ENCODE measurements around the gene THOP1.

THOP1 gene

DNA sequence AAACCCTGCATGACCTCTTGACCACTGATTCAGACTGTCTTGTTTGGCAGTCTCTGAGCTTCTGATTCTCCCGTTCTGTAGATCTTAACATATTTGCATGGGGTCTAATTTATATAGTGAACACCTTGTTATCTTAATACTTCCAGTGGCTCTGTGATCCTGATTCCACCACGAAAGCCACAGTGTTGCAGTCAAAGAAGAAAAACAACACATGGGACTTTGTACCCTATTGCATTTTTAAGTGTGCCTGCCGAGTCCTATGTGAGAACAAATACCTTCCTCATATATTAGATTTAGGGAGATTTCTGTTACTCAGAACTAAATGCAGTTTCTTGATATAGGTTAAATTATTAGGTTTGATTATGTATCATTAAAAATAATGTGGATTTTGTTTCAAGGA is 69.5 kb downstream of the THOP1 start:
- DNase-seq (ENCODE audit: low spot score): no peak

DNA sequence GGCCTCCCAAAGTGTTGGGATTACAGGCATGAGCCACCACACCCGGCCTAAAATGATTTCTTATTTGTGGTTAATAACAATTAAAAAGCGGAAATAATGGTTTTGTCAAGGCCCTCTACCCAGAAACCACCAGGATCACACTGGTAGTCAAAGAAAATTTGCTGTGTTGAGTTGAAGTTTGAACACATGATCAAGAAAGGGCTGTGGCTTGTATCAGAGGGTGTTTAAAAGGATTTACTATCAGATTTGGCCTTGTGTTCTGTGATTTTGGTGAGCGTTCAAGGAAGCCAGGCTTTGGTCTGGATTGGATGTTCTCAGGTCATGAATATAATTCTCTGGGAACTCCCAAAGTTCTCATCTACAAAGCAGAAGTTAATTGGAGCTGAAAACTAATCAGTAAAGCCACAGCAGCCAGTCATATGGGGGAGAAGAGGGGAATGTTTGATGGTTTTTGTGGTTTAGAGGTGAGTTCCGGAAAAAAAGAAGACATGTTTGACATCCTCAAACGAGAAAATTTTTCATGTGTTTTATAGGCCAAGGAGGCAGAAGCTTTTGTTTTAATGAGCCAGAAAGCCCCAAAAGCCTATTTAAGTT is 71.3 kb downstream of the THOP1 start:
- no peak for DNase-seq (ENCODE audit: low spot score)

DNA sequence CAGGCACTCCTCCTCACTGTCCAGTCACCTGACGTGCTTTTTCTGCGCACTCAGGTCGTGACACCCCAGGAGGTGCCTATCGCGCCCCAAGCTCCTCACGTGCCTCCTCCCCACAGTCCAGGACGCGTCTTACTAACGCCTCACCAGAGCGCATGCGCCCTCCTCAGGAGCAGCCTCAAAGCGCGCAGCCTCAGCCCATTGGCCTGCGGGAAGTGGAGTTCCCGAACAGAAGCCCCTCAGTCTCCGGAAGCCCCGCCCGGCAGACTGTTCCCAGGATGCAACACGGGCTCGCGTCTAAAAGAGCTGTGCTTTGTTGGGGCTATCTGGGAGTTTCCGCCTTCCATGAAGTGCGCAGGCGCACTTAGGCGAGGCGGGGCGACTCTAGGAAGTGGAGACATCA is 73.6 kb downstream of the THOP1 start:
- DNase-seq (ENCODE audit: low spot score): no peak

DNA sequence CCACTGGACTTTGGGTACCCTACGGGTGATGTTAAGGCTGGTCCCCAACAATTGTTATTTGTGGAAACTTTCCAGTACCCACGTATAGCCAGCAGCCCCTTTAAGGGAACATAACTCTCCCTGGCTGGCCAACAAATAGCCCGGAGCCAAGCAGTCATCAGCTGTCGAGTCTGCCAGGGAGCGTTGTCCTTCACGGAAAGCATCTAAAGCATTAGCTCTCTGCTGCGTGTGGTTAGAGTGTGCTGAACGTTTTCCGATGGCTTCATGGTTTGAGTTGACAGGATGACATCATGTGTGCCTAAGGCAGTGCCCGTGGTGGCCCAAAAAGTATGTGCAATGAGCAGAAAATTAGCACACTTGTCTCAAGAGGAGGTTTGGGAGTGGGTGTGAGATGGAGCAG is 78.5 kb downstream of the THOP1 start:
- no peak for DNase-seq (ENCODE audit: low spot score)

Measured in HuH-7 (cell line).